Right renal cortex interstitium (tissue), 3 donors: ENCODE measurements around the gene COL15A1. TPM values are rescaled to one million over a fixed set of nuclear protein-coding genes. Genes with fewer than 3 reads are reported as not detected.
"Not testable (repeated sequence)": the region's sequence is repeated elsewhere in the genome, so short reads cannot be mapped to it uniquely, and the experiment has no call there.

Source experiments
- DNase-seq, 3 donors: peaks; one replicate each; pipeline ENCODE4 v3.0.0-alpha.2; 2013; ENCODE audit warnings: low read depth in 3 of 3, low spot score in 2 of 3
- polyA plus RNA-seq, 3 donors: library from polyadenylated mRNA; unstranded; fragments of 120-200 nt; gene quantifications; one replicate each; pipeline ENCODE4 v1.2.1, GENCODE V29; 2013; ENCODE audit not compliant: insufficient read length in 3 of 3

COL15A1 gene
- polyA plus RNA-seq, result 10 to 100 TPM; 25.8 to 33.0 (median 29.8) TPM

DNA sequence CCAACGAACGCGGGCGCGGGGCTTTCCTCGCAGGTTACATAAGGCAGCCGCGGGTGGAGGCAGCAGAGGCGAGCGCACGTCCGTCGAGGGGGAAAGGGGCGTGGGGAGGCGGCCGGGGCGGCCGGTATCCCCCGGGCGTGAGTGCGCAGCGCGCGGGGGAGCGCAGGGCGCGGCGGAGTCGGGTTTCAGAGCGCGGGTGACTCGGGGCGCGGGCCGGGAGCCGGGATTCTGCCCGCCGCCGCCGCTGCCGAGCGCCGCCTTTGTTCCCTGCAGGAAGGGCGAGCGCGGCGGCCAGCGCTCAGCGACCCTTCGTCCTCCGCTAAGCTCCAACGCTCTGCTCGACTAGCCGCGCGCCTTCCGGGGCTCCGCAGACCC is at the start of gene COL15A1:
TSS of gene COL15A1 (plus strand) at position 226 of the 375 bp plus-strand sequence. CDS start 155 bp downstream, outside the sequence.
- no peak for DNase-seq

DNA sequence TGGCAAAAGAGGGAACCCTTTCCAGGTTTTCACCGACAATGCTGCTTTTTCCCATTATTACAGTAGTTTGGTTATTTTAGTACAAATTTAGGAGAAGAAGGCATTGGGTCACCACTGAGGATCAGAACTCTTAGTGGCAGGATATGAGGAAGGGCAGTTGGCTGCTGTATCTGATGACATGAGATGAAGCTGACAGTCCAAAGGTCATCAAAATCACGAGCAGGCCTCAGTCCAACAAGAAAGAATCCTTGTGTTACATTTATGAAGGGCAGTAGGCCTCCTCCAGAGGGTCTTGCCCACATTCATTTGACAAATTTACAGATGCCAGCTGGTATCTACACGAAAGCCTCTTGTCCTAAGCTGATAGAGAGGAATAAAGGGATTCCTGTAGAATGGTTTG is 49.5 kb upstream of the COL15A1 start:
- DNase-seq, result no peak

DNA sequence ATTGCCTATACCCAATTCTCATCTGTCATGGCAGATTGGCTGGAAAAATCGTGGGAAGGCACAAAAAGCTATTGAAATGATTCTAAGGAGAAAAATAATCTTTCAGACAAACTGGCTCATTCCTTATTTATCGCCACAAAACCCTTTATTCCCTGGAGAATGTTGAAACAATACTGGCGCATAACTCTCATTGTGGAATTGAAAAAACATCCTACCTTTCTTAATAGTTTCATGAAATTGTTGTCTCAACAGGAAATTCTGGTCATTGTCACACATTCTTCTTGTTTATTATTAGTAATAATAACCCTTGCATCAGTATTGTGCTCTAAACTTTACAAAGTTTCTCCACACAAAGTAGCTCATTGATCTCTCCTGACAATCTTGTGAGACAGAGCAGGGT is 48.9 kb upstream of the COL15A1 start:
- no peak for DNase-seq

DNA sequence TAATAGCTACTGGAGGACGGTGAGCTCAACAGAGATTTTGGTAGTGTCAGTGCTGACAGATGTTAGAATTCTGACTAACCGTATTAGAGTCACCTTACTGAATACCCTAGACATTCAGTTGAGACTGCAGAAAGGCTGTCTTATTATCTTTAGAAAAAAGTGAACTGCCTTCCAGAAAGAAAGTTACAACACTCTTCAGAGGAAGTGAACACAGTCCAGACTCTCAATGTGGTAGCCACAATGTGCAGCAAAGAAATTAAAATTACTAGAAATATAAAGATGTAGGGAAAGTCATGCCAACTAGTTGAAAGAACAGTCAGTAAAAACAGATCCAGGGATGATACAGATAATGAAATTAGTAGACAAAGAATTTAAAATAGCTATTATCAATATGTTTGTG is 47.1 kb upstream of the COL15A1 start:
- DNase-seq, result no peak

DNA sequence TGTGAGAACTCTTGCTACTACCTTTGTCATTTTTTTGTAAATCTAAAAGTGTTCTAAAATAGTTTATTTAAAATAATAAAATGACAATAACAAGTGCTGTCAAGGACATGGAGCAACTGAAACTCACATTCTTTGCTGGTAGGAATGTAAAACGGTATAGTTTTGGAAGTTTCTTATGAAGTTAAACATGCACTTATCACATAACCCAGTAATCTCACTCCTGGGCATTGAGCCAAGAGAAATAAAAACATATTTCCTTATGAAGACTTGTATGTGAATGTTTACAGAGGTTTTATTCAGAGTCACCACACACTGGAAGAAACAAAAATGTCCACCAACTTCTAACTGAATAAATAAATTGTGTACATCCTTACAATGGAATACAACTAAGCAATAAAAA is 46.0 kb upstream of the COL15A1 start:
- DNase-seq, result no peak

DNA sequence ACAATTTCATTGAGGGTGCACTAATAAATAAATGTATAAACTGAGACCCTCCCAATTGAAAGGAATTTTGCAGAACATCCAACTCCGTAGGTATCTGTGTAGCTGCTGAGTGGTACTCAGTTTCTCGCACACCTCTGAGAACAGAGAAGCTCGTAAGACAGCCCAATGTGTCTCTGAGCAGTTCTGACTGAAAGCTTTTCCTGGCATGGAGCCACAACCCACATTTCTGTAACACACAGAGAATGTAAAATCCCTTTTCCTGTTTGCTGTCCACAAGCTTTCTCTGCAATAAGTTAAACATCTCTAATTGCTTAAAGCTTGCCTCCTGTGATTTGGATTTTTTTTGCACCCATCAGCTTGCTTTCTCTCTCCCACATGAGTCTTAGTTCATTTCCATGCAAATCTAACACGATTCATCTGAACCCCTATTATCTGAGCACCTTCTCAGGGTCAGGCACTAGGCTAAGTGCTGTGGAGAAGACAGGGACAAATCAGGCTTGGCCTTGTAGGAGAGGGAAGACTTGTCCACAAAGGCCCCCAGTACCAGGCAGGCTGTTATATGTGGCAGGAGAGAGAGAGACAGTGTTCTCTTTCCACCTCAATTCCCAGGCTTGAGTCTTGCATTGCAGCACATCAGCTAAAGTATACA is 44.2 kb upstream of the COL15A1 start:
- DNase-seq, result no peak

DNA sequence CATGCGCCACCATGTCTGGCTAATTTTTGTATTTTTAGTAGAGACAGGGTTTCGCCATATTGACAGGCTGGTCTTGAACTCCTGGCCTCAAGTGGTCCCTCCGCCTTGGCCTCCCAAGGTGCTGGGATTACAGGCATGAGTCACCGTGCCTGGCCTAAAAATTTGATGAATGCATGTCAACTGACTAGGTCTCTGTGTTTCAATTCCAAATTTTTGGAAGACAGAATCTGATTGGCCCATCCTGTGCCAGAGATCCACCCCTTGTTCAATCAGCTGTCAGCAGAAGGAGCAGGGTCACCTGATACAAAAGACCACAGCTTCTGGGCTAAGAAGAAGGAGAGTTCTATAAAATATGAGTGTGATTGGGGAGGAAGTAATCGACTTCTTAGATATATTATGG is 43.5 kb upstream of the COL15A1 start:
- no peak for DNase-seq

DNA sequence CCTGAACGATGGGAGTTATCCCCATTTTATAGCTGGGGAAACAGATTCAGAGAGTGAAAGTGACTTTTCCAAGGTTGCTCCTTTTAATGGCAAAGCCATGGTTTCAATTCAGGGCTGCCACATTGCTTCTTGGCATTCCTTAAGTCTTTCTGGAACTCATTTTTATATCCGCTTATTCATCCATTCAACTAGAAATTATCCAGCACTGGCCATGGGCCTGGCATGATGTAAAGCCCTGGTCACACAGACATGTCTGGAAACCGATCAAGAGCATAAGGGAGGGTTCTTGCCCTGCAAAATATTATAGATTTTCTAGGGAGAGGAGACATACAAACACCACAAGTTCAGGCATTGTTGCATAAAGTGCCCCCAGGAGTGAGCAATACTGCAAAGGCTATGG is 43.0 kb upstream of the COL15A1 start:
- DNase-seq, result no peak

DNA sequence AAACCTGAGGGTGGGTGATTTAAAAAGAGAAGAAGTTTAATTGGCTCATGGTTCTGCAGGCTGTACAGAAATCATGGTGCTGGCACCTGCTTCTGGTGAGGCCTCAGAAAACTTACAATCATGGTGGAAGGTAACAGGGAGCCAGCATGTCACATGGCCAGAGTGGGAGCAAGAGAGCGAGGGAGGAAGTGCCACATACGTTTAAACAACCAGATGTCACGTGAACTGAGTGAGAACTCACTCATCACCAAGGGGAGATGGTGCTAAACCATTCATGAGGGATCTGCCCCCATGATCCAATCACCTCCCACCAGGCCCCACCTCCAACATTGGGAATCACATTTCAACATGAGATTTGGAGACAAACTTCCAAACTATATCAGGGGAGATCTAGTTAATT is 41.9 kb upstream of the COL15A1 start:
- not testable (repeated sequence) for DNase-seq

DNA sequence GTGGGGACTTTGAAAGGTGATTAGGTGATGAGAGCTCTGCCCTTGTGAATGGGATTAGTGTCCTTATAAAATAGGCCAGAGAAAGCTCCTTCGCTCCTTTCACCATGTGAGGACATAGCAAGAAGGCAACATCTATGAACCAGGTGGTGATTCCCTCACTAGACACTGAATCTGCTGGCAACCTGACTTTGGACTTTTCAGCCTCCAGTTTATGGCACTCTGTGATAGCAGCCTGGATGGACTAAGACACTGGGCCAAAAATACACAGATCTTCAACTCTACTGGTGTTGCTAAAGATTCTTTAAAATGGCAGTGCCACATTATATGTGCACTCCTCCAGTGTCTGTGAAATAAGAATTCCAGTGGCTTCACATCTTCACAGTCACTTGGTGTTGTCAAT is 41.2 kb upstream of the COL15A1 start:
- no peak for DNase-seq

DNA sequence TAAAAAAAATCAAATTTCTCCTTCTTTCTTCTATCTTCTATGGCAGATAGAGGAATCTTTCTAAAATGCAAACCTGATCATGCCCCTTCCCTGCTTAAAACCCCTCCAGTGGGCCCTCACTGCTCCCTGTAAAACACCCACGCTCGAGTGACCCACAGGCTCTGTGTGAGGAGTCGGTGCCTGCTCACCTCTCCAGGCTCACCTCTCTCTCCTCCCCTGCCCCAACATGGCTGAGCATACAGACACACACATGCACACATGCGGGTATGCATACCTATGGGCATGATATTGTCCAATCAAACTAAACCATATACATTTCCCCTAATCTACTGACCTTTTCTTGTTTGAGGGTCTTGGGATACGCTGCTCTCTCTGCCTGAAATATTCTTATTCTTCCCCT is 40.8 kb upstream of the COL15A1 start:
- DNase-seq, result no peak

DNA sequence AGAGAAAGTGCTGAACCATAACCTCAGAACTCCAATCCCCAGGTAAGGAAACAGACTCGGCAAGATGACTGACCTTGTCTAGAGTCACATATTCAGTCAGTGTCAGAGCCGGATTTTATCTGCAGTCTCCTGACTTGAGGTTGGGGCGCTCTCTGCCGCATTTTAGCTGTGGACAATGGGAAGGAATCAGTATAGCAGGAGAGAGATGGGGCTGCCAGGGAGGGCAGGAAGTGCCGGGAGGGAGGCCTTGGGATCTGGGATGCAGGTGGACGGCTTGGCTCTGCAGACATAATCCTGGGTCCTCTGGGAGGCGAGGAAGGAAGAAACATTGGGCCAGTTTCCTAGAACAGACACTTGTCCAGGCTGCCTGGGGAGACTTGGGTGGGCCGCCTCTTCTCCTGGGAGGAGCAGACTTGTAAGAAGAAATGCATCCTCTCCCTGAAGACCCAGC is 39.7 kb upstream of the COL15A1 start:
- DNase-seq, result no peak

DNA sequence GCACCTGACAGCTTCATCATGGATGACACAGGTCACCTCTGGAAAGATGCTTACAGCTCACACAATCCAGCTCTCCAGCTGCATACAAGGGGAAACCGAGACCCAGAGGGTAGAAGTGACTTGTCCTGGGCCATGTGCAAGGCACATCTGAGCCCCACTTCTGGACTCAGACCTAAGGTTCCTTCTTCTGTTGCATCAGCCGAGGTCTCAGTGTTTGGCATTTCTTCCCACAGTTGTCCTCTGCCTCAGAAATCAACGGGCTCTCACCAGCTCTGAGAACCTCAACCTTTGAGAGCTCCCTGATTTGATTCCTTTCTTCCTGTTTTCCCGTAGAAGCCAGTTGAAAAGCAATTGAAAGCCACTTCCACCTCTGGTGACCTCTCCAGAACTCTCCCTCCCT is 38.7 kb upstream of the COL15A1 start:
- no peak for DNase-seq

DNA sequence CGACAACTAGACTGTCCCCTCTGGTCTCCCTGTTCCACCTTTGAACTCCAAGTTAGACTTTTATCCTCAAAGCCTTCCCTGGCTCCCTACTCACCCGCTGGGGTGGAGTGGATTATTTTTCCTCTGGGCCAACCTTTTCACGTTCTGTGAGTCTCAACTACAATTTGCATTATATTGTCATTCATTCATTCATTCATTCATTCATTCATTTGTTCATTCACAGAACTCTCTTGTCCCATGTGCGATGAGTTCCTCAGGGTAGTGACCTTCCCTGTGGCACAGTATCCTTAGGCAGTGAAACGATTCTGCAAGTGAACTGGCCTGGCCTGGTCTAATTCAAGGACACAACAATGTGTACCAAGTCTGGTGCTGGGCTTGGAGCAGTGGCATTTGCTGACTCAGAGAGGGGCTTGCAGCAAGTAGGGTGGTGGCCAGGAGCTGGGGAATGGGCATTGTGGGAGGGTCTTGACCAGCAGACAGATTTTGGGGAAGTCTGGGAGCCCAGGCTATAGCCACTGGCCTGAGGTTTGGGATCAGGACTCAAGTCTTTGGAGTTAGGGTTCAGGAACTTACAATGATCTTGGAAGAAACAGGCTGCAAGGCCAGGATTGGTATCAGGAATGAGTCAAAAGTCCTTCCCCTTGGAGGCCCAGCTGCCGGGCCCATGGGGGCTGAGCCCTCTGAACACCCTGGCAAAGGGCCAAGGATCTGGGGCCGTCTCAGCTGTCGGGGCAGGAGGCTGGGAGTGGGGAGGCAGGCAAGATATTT is 37.2 kb upstream of the COL15A1 start:
- no peak for DNase-seq

DNA sequence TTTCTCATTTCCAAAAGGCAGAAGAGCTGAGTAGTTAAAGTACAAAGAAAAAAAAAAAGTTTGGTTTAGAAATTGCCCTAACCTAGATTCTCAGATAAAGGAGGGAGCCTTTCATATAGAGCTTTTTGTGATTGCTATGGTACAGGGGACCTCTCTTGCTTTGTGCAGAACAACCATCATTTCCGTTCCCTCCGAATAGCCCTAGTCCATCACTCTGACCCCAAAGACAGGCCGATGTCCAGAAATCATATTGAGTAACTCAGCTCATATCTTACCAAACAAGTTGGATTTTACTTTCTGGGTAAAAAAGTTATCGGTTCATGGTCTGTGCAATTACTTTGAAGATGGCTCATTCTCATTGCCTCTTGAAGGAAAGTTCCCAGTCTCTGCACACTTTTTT is 36.7 kb upstream of the COL15A1 start:
- no peak for DNase-seq

DNA sequence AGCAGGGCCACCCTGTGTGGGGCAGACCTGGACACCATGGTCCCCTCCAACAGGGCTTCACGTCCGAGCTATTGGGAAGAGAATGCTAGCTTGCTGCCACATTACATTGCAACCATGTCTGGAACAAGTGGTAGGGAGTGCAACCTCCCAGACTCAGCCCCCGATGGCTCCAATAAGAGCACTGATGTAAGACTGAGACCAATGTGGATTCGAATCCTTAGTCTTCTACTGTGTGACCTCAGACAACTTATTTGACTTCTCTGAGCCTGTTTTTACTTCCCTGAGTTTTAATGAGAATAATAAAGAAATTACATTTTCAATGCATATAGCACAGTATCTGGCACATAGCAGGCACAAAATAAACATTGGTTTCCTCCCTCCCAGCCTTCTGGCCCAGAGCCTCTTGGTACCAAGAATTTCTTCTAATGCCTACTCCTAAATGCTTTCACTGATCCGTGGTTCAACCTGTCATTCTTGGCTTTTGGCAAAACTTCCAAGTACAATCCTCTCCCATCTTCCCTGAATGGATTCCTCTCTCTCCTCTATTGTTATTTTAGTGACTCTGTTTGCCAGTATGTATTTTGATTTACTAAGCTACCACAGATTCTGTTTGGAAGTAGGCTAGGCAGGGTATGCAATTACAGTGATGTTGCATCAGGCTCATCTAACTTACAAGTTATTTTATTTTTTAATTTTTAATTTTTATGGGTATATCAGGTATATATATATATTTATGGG is 34.6 kb upstream of the COL15A1 start:
- DNase-seq, result no peak

DNA sequence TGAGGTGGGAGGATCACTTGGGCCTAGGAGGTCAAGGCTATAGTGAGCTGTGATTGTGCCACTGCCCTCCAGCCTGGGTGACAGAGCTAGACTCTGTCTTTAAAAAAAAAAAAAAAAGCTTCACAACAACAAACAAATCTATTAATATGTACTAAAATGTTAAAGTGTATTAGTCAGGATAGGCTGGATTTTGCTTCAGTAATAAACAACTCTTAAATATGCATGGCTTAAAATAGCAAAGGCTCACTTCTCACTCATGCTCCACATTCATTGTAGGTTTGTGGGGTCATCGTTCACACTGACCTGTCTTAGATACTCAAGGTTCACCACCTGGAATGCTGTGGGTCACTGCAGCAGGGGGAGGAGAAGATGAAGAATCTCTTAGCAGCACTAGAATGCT is 33.8 kb upstream of the COL15A1 start:
- DNase-seq, result no peak

DNA sequence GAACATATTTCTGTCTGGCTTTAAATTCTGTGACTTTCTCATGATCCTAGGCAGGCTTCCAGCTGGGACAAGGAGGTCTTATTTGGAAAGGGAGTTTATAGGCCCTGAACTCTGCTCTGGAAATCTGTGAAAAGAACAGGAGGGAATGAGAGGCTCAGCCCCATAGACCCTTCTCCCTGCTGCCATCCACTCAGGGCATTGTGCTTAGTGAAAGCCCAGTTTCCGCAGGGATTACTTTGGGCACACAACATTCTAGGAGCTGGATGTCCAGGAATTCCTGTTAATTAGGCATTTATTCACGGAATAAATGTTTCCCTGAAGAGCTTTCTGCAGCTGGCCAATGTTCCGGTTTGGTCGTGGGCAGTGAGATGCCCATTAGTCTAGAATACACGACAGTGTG is 32.7 kb upstream of the COL15A1 start:
- no peak for DNase-seq

DNA sequence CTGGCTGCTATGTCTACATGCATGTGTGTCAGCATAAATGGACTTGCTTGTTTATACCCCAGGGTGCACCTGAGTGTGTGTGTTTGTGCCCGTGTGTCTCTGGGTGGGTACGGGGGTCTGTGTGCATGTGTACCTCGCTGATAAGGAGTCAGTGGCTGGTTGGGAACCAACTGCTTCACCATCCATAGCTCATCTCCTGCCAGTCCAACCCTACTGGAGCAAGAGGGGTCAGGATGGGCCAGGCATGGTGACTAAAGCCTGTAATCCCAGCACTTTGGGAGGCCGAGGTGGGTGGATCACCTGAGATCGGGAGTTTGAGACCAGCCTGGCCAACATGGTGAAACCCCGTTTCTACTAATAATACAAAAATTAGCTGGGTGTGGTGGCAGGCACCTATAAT is 32.0 kb upstream of the COL15A1 start:
- not testable (repeated sequence) for DNase-seq

DNA sequence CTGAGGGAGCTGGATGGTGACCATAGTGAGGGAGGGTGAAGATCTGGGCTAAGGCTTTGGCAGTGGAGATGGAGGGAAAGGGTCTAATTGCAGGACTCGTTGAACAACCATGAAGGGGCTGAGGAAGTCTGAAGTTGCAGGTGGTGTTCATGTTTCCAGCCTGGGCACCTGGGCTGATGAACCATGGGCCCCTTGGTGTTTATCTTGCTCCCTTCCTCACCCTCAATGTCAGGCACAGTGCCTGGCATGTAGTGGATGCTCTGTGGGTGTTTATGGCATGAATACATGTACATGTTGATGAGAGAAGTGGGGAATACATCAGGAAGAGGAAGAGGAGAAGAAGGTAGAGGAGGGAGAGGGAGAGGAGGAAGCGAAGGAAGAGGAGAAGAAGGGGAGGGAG is 31.3 kb upstream of the COL15A1 start:
- DNase-seq, result no peak

DNA sequence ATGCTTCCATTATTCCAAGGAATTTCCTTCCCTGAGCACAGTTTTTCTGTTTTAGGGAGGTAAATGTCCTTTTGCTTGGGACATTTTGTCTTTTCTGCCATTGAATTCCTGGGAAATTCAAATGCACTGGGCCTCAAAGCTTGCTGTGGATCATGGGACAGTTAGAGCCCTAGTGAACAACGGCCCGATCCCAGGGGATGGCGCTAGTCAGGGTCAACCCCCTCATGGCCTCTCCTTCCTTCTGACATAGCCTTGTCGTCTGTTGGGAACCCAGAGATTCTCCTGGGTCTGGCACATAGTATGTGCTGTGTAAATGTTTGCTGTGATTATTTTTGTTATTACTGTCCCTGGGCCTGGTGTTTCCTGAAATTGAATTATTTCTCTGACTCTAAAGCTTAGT is 30.7 kb upstream of the COL15A1 start:
- no peak for DNase-seq

DNA sequence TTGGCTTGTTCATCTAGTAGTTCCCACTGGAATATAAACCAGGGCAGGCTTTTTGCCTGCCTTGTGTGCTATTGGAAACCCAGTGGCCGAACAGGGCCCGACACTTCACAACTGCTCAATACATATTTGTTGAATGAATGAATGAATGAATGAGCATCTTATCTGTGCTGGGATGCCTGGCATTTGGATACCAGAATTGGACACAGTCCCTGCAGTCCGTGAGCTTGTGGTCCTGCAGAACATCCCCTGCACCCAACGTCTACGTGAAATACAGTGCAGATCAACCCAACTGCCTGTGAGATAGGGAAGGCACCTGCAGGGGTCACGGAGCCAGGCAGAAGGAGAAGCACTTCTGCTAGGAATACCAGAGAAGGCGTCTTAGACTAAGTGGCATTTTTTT is 30.0 kb upstream of the COL15A1 start:
- DNase-seq, result no peak
